Measurements from ENCODE around the gene SUSD1. TPM values are rescaled to one million over a fixed set of nuclear protein-coding genes. Genes with fewer than 3 reads are reported as not detected.

The SUSD1 gene
- total and polyA plus RNA-seq, 9 of the 15 experiments (the other 6 are each of a cell fraction or from before 2014, with no cell fraction given) = 10.9 to 44.4 (median 36.1) TPM

GRCh38 chr9:112005939-112006338 is 169.2 kb downstream of the SUSD1 start:
- Histone ChIP-seq H3K9me1 (ENCODE audit: control insufficient read depth, insufficient read depth, low read length) (no peaks in the 10 kb centered on the region), H3K9ac (ENCODE audit: insufficient read depth in 1 of 2, low read depth in 2 of 2, low read length in 2 of 2) (no peak overlapping the region), H3K4me2 (ENCODE audit: insufficient read depth, low read length) (no peak overlapping the region), H3K27me3 (ENCODE audit: control insufficient read depth in 2 of 2, insufficient read depth in 2 of 2, low read length in 2 of 2) (no peaks in the 10 kb centered on the region), H3K4me3 (no peak overlapping the region), H2AFZ (ENCODE audit: low read depth, low read length) (peak overlapping the region; percentile 52), H3K79me2 (ENCODE audit: control insufficient read depth, insufficient read depth, low read length) (no peaks in the 10 kb centered on the region), H3K27ac (ENCODE audit: extremely low read depth, low read depth, low read length) (no peak overlapping the region), H4K20me1 (replicated peaks; ENCODE audit: control insufficient read depth, insufficient read depth, low read length) (no peaks in the 10 kb centered on the region), H3K9me3 (replicated peaks; ENCODE audit: control insufficient read depth, insufficient read depth, low read depth, low read length) (no peaks in the 10 kb centered on the region), H3K36me3 (ENCODE audit: control insufficient read depth, insufficient read depth, low read length) (no peaks in the 10 kb centered on the region), H3K4me1 (replicated peaks in 1 of 2; ENCODE audit: control insufficient read depth in 2 of 2, insufficient read depth in 2 of 2, low read length in 2 of 2) (peaks cover 6 to 8% of the 10 kb centered on the region in 2 experiments; a peak in 4 of 5 replicates)
- ChIA-PET CTCF (ENCODE audit: low intra/inter-chr PET ratio) (no interaction called here), POLR2A (interaction anchor here (0.6 to 1.0 kb wide), 2 partner anchors 9 to 15 kb away, joined by 3 to 5 read pairs; no protein-coding TSS in a partner anchor)
- 54% methylated on average over 8 of the region's 8 CpGs for WGBS (ENCODE audit: insufficient coverage, low coverage, missing lambda C conversion rate)
- BruUV-seq (replicated peaks) = no TSS peak
- DNase-seq (ENCODE audit: extremely low read depth in 1 of 4, low spot score in 3 of 4) = no peak
- intact Hi-C loops (cut with micrococcal nuclease) (loop anchor here (10.0 kb wide), 1 partner anchor 329 kb away; the partner anchor contains the start of gene PTBP3), in situ Hi-C loops (cut with MboI) (no loop called here)
- no peak for FAIRE-seq
- TF ChIP-seq SPI1 (IDR thresholded peaks at IDR 0.05; ENCODE audit: borderline replicate concordance, low read depth, low read length) = peak; percentile 6; the same call in 1 of the 2 replicates
- TF ChIP-seq, protein P1, sequence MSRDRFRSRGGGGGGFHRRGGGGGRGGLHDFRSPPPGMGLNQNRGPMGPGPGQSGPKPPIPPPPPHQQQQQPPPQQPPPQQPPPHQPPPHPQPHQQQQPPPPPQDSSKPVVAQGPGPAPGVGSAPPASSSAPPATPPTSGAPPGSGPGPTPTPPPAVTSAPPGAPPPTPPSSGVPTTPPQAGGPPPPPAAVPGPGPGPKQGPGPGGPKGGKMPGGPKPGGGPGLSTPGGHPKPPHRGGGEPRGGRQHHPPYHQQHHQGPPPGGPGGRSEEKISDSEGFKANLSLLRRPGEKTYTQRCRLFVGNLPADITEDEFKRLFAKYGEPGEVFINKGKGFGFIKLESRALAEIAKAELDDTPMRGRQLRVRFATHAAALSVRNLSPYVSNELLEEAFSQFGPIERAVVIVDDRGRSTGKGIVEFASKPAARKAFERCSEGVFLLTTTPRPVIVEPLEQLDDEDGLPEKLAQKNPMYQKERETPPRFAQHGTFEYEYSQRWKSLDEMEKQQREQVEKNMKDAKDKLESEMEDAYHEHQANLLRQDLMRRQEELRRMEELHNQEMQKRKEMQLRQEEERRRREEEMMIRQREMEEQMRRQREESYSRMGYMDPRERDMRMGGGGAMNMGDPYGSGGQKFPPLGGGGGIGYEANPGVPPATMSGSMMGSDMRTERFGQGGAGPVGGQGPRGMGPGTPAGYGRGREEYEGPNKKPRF (IDR thresholded peaks at IDR 0.05; ENCODE audit: low read depth, low read length) = no peak
- ATAC-seq = peak; percentile 16; the same call in 2 of the 3 replicates

- Histone ChIP-seq H3K36me3 (ENCODE audit: control insufficient read depth, insufficient read depth, low read length) (no peaks in the 10 kb centered on the region), H3K79me2 (ENCODE audit: control insufficient read depth, insufficient read depth, low read length) (no peaks in the 10 kb centered on the region), H3K9me3 (replicated peaks; ENCODE audit: control insufficient read depth, insufficient read depth, low read depth, low read length) (no peaks in the 10 kb centered on the region), H3K4me2 (ENCODE audit: insufficient read depth, low read length) (no peak overlapping the region), H3K9ac (ENCODE audit: insufficient read depth in 1 of 2, low read depth in 2 of 2, low read length in 2 of 2) (no peak overlapping the region), H4K20me1 (replicated peaks; ENCODE audit: control insufficient read depth, insufficient read depth, low read length) (no peaks in the 10 kb centered on the region), H3K4me3 (no peak overlapping the region), H3K4me1 (replicated peaks in 1 of 2; ENCODE audit: control insufficient read depth in 2 of 2, insufficient read depth in 2 of 2, low read length in 2 of 2) (peaks cover 3% of the 10 kb centered on the region in 2 experiments; a peak in 1 of 5 replicates), H2AFZ (ENCODE audit: low read depth, low read length) (no peak overlapping the region; the same call in 1 of the 2 replicates), H3K9me1 (ENCODE audit: control insufficient read depth, insufficient read depth, low read length) (no peaks in the 10 kb centered on the region), H3K27ac (ENCODE audit: extremely low read depth, low read depth, low read length) (no peak overlapping the region), H3K27me3 (ENCODE audit: control insufficient read depth in 2 of 2, insufficient read depth in 2 of 2, low read length in 2 of 2) (no peaks in the 10 kb centered on the region)
- no TSS peak for BruUV-seq (replicated peaks)
- DNase-seq (ENCODE audit: extremely low read depth in 1 of 4, low spot score in 3 of 4) (no peak), FAIRE-seq (no peak), ATAC-seq (no peak)
- CTCF ChIA-PET (ENCODE audit: low intra/inter-chr PET ratio) = no interaction called here
- TF ChIP-seq ESRRA (IDR thresholded peaks at IDR 0.05; ENCODE audit: borderline replicate concordance, low read depth) (peak; percentile 48; the same call in 1 of the 2 replicates), PHF8 (IDR thresholded peaks at IDR 0.05; ENCODE audit: borderline replicate concordance, low read length) (no peak)
- intact Hi-C loops (cut with micrococcal nuclease) (loop anchor here (5.0 to 10.0 kb wide), 2 partner anchors 69 to 331 kb away; partner anchors contain the start of gene PTBP3), in situ Hi-C loops (cut with MboI) (no loop called here)
- 69% methylated on average over 4 of the region's 4 CpGs for WGBS (ENCODE audit: insufficient coverage, low coverage, missing lambda C conversion rate)
- POLR2A ChIA-PET = interaction anchor here (0.7 to 2.3 kb wide), 2 partner anchors 10 kb away, joined by 3 to 9 read pairs; no protein-coding TSS in a partner anchor
Measured at GRCh38 chr9:112003538-112003937, 171.6 kb downstream of the SUSD1 start.

Data from K562 (cell line).